HepG2 (cell line): ENCODE measurements around the gene FIS1. TPM values are rescaled to one million over a fixed set of nuclear protein-coding genes. Genes with fewer than 3 reads are reported as not detected.
A peak's percentile ranks its signal among the peaks of the same experiment; 100 is the strongest.

Source experiments
- AGO2 ChIP-seq: fragments of 200-400 bp; formaldehyde crosslinking; optimal IDR thresholded peaks from 2 replicates; pipeline ENCODE3; 2017; ENCODE audit warnings: mild to moderate bottlenecking, low read depth, low read length, moderate library complexity
- HMGXB4 ChIP-seq, 2 experiments: sonication (generic) in 1 of 2; formaldehyde crosslinking in 1 of 2; IDR thresholded peaks; 2 replicates each; pipeline versions ENCODE4 v1.4.0 to v1.6.1; 2018 to 2020; ENCODE audit warnings: missing genetic modification reagents in 2 of 2, borderline replicate concordance in 1 of 2, low read depth in 1 of 2, mild to moderate bottlenecking in 1 of 2, missing biosample characterization in 1 of 2
- HNRNPH1 ChIP-seq: fragments of 200-400 bp; formaldehyde crosslinking; optimal IDR thresholded peaks from 2 replicates; pipeline ENCODE3; 2017; ENCODE audit warnings: mild to moderate bottlenecking, low read depth, low read length
- JUN ChIP-seq: sonication (generic); formaldehyde crosslinking; IDR thresholded peaks from 2 replicates; pipeline ENCODE4 v1.4.0; 2020; ENCODE audit warnings: mild to moderate bottlenecking, missing genetic modification reagents
- JUND ChIP-seq: sonication (generic); formaldehyde crosslinking; IDR thresholded peaks from 2 replicates; pipeline ENCODE4 v1.8.0; 2022; ENCODE audit warnings: mild to moderate bottlenecking, missing genetic modification reagents
- MEIS1 ChIP-seq: sonication (generic); formaldehyde crosslinking; IDR thresholded peaks from 2 replicates; pipeline ENCODE4 v1.9.0; 2021; ENCODE audit warnings: mild to moderate bottlenecking, missing genetic modification reagents, moderate library complexity, borderline replicate concordance
- MIER2 ChIP-seq: IDR thresholded peaks from 2 replicates; pipeline ENCODE4 v1.6.1; 2016; ENCODE audit warnings: missing biosample characterization, missing genetic modification reagents
- NRL ChIP-seq: sonication (generic); formaldehyde crosslinking; IDR thresholded peaks from 2 replicates; pipeline ENCODE4 v1.5.0; 2020; ENCODE audit warnings: missing genetic modification reagents, mild to moderate bottlenecking, moderate library complexity, borderline replicate concordance
- SRY ChIP-seq: sonication (generic); formaldehyde crosslinking; IDR thresholded peaks from 2 replicates; pipeline ENCODE4 v1.8.0; 2022; ENCODE audit warnings: mild to moderate bottlenecking, missing genetic modification reagents
- ZBTB10 ChIP-seq: sonication (generic); formaldehyde crosslinking; IDR thresholded peaks from 2 replicates; pipeline ENCODE4 v1.4.0; 2020; ENCODE audit warnings: missing genetic modification reagents, borderline replicate concordance
- ZFP62 ChIP-seq: sonication (generic); formaldehyde crosslinking; IDR thresholded peaks from 2 replicates; pipeline ENCODE4 v1.4.0; 2020; ENCODE audit warnings: missing genetic modification reagents
- ZNF160 ChIP-seq: sonication (generic); formaldehyde crosslinking; IDR thresholded peaks from 2 replicates; pipeline ENCODE4 v1.8.0; 2022; ENCODE audit warnings: mild to moderate bottlenecking, inconsistent platforms, missing genetic modification reagents
- ZNF530 ChIP-seq: sonication (generic); formaldehyde crosslinking; IDR thresholded peaks from 2 replicates; pipeline ENCODE4 v1.5.0; 2020; ENCODE audit warnings: low read depth, mild to moderate bottlenecking, missing genetic modification reagents
- ZNF557 ChIP-seq: sonication (generic); formaldehyde crosslinking; IDR thresholded peaks from 2 replicates; pipeline ENCODE4 v1.4.0; 2020; ENCODE audit warnings: missing genetic modification reagents
- ZNF605 ChIP-seq: sonication (generic); formaldehyde crosslinking; IDR thresholded peaks from 2 replicates; pipeline ENCODE4 v1.8.0; 2022; ENCODE audit warnings: mild to moderate bottlenecking, missing genetic modification reagents
- ZNF768 ChIP-seq: sonication (generic); formaldehyde crosslinking; IDR thresholded peaks from 2 replicates; pipeline ENCODE4 v1.4.0; 2020; ENCODE audit warnings: missing genetic modification reagents
- ZNF772 ChIP-seq: sonication (generic); formaldehyde crosslinking; IDR thresholded peaks from 2 replicates; pipeline ENCODE4 v1.5.0; 2020; ENCODE audit warnings: mild to moderate bottlenecking, missing genetic modification reagents
- polyA plus RNA-seq, 8 experiments: library from polyadenylated mRNA; depleted of rRNA in 3 of 8; stranded (reverse) in 7 of 8; unstranded in 1 of 8; fragments of >200 nt; fragmentation: Illumina TruSeq in 4 of 8; extraction: Trizol in 4 of 8; gene quantifications; 2 replicates each; pipeline versions ENCODE4 v1.2.1 to v1.2.3, GENCODE V29; 2011 to 2016; ENCODE audit warnings: low read depth in 4 of 8, missing spikeins in 1 of 8, mixed read lengths in 1 of 8; ENCODE audit not compliant: insufficient read depth in 1 of 8
- total RNA-seq, 5 experiments: library from RNA; depleted of rRNA; stranded (reverse); fragments of >200 nt; fragmentation: Illumina TruSeq; extraction: Trizol; gene quantifications; 2 replicates each; pipeline ENCODE4 v1.2.3, GENCODE V29; 2016; ENCODE audit warnings: low read depth in 1 of 5
- TF ChIP-seq, protein P1 (sequence below): IDR thresholded peaks from 2 replicates; pipeline ENCODE4 v1.6.1; 2018; ENCODE audit warnings: missing genetic modification reagents, mild to moderate bottlenecking, missing compliant biosample characterization
- TF ChIP-seq, protein P2 (sequence below): sonication (generic); formaldehyde crosslinking; IDR thresholded peaks from 2 replicates; pipeline ENCODE4 v1.9.0; 2022; ENCODE audit warnings: missing genetic modification reagents, mild to moderate bottlenecking, borderline replicate concordance
- TF ChIP-seq, protein P3 (sequence below): sonication (generic); formaldehyde crosslinking; IDR thresholded peaks from 2 replicates; pipeline ENCODE4 v1.9.0; 2022; ENCODE audit warnings: low read depth, missing genetic modification reagents

FIS1 gene
- total and polyA plus RNA-seq, 2 of the 13 experiments (the other 11 are each of a cell fraction or from before 2014, with no cell fraction given): 97.5 to 101 TPM

DNA sequence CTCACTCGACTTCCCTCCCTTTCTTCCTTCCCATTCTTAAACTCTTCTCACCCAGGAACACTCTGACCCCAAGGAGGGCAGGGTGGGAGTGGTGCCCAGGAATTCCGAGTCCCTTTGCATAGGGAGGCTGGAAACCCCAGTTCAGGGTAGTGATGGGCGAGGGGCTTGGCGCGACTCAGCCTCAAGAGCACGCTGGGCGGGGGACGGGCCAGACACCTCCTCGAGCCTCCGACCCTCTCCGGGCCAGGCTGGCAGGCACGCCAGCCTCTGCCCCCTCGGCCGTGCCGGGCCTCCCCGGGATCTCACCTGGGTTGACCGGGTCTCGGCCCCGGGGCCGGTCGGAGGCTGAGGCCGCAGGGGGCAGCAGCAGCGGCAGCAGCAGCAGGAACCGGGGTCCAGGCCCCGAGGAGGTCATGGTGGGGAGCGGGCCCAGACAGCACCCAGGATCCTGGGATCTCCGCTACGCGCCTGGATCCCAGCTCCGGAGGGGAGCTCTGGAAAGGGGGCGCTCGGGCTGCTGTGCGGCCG is 28.0 kb downstream of the FIS1 start (continued):
- TF ChIP-seq, protein P1, sequence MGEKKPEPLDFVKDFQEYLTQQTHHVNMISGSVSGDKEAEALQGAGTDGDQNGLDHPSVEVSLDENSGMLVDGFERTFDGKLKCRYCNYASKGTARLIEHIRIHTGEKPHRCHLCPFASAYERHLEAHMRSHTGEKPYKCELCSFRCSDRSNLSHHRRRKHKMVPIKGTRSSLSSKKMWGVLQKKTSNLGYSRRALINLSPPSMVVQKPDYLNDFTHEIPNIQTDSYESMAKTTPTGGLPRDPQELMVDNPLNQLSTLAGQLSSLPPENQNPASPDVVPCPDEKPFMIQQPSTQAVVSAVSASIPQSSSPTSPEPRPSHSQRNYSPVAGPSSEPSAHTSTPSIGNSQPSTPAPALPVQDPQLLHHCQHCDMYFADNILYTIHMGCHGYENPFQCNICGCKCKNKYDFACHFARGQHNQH (CRISPR knock-in tag): 0 out of 2 replicates have a peak, but pooled peaks have one; percentile 16
- TF ChIP-seq ZNF557 (CRISPR knock-in tag) (no peak), MIER2 (CRISPR knock-in tag) (no peak), ZNF530 (CRISPR knock-in tag) (no peak), ZNF160 (CRISPR knock-in tag) (peak; percentile 13; the same call in 1 of the 2 replicates), AGO2 (peak; percentile 77), JUND (CRISPR knock-in tag) (no peak), JUN (CRISPR knock-in tag) (0 out of 2 replicates have a peak, but pooled peaks have one; percentile 17), HNRNPH1 (peak; percentile 11), ZNF605 (CRISPR knock-in tag) (0 out of 2 replicates have a peak, but pooled peaks have one; percentile 50), MEIS1 (CRISPR knock-in tag) (peak; percentile 21; the same call in 1 of the 2 replicates), SRY (CRISPR knock-in tag) (peak; percentile 49; the same call in 1 of the 2 replicates), NRL (CRISPR knock-in tag) (0 out of 2 replicates have a peak, but pooled peaks have one; percentile 56), ZNF772 (0 out of 2 replicates have a peak, but pooled peaks have one; percentile 31), ZNF768 (CRISPR knock-in tag) (0 out of 2 replicates have a peak, but pooled peaks have one; percentile 23), HMGXB4 (CRISPR knock-in tag; IDR thresholded peaks at IDR 0.05; ENCODE audit: borderline replicate concordance in 1 of 2, low read depth in 1 of 2) (peak in 1 of 2 experiments; percentile 63; a peak in 1 of 4 replicates), ZBTB10 (CRISPR knock-in tag) (no peak), ZFP62 (CRISPR knock-in tag) (no peak)
- TF ChIP-seq, protein P2, sequence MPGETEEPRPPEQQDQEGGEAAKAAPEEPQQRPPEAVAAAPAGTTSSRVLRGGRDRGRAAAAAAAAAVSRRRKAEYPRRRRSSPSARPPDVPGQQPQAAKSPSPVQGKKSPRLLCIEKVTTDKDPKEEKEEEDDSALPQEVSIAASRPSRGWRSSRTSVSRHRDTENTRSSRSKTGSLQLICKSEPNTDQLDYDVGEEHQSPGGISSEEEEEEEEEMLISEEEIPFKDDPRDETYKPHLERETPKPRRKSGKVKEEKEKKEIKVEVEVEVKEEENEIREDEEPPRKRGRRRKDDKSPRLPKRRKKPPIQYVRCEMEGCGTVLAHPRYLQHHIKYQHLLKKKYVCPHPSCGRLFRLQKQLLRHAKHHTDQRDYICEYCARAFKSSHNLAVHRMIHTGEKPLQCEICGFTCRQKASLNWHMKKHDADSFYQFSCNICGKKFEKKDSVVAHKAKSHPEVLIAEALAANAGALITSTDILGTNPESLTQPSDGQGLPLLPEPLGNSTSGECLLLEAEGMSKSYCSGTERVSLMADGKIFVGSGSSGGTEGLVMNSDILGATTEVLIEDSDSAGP (CRISPR knock-in tag): peak; percentile 45; the same call in 1 of the 2 replicates
- TF ChIP-seq, protein P3, sequence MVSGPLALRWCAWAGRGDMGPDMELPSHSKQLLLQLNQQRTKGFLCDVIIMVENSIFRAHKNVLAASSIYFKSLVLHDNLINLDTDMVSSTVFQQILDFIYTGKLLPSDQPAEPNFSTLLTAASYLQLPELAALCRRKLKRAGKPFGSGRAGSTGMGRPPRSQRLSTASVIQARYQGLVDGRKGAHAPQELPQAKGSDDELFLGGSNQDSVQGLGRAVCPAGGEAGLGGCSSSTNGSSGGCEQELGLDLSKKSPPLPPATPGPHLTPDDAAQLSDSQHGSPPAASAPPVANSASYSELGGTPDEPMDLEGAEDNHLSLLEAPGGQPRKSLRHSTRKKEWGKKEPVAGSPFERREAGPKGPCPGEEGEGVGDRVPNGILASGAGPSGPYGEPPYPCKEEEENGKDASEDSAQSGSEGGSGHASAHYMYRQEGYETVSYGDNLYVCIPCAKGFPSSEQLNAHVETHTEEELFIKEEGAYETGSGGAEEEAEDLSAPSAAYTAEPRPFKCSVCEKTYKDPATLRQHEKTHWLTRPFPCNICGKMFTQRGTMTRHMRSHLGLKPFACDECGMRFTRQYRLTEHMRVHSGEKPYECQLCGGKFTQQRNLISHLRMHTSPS (CRISPR knock-in tag): no peak
